Endothelial cell of umbilical vein (primary cell): ENCODE results near the gene DAZAP1. TPM values are rescaled to one million over a fixed set of nuclear protein-coding genes. Genes with fewer than 3 reads are reported as not detected.

Experiments
- BruUV-seq: library from RNA; stranded (reverse); fragments of 400-500 nt; replicated peaks from 2 replicates; lab custom pipeline; 2021; lab: Mats Ljungman, UMichigan
- CTCF ChIA-PET: fragments of 300-600, 350-600 bp; sonication (Branson Sonifier 250); formaldehyde crosslinking; loops from one replicate; lab custom pipeline; 2021; ENCODE audit warnings: antibody characterized with exemption, inconsistent platforms; lab: Charles Lee
- POLR2A ChIA-PET: fragments of 300-600, 350-600 bp; sonication (Branson Sonifier 250); formaldehyde crosslinking; loops from one replicate; lab custom pipeline; 2021; ENCODE audit warnings: antibody characterized with exemption, inconsistent platforms; lab: Charles Lee
- DNase-seq: peaks from one replicate; pipeline ENCODE4 v3.0.0-alpha.2; 2011; ENCODE audit warnings: low read depth, low spot score
- FAIRE-seq: peaks from 2 replicates; lab custom pipeline; 2011; peaks lifted over from hg19 to GRCh38; lab: Jason Lieb, UNC
- H2AFZ ChIP-seq: 2 replicates; pipeline ENCODE4 v1.6.0; 2012; ENCODE audit warnings: low read depth, low read length, control low read depth, inconsistent platforms
- H3K27ac ChIP-seq: 2 replicates; pipeline ENCODE4 v1.5.1; 2011; ENCODE audit warnings: low read depth, mild to moderate bottlenecking, control low read depth, low read length, moderate library complexity; ENCODE audit not compliant: insufficient read depth
- H3K27me3 ChIP-seq, 2 experiments: 2 replicates each; pipeline versions ENCODE4 v1.6.0 to v1.6.1; 2011; ENCODE audit warnings: low read length in 2 of 2, mixed read lengths in 1 of 2; ENCODE audit not compliant: control insufficient read depth in 2 of 2, insufficient read depth in 2 of 2
- H3K36me3 ChIP-seq, 2 experiments: 2 replicates in 1 of 2; 3 replicates in 1 of 2; pipeline ENCODE4 v1.5.1; 2011; ENCODE audit warnings: low read length in 2 of 2, mild to moderate bottlenecking in 1 of 2, moderate library complexity in 1 of 2; ENCODE audit not compliant: control insufficient read depth in 2 of 2, insufficient read depth in 2 of 2; ENCODE audit errors: extremely low read depth in 1 of 2
- H3K4me1 ChIP-seq: 3 replicates; pipeline ENCODE4 v1.5.1; 2011; ENCODE audit warnings: mild to moderate bottlenecking, low read length; ENCODE audit not compliant: control insufficient read depth, insufficient read depth; ENCODE audit errors: extremely low read depth
- H3K4me2 ChIP-seq: 2 replicates; pipeline ENCODE4 v1.6.1; 2011; ENCODE audit warnings: low read length, control low read depth, mixed read lengths; ENCODE audit not compliant: insufficient read depth
- H3K4me3 ChIP-seq, 3 experiments: fragments of 200-600 bp in 1 of 3; sonication (generic), shearing (Covaris generic) in 1 of 3; replicated peaks in 1 of 3; 2 replicates each; pipeline ENCODE4 v1.5.1; 2011 to 2016; ENCODE audit warnings: control low read depth in 3 of 3, low read length in 3 of 3, mild to moderate bottlenecking in 2 of 3, inconsistent platforms in 1 of 3, low read depth in 1 of 3, moderate library complexity in 1 of 3; ENCODE audit not compliant: insufficient read depth in 1 of 3
- H3K79me2 ChIP-seq: 2 replicates; pipeline ENCODE4 v1.6.0; 2012; ENCODE audit warnings: low read length, inconsistent platforms; ENCODE audit not compliant: control insufficient read depth, insufficient read depth
- H3K9ac ChIP-seq: replicated peaks from 2 replicates; pipeline ENCODE3; 2011; ENCODE audit warnings: low read length, control low read depth; ENCODE audit not compliant: insufficient read depth; ENCODE audit errors: extremely low read depth
- H3K9me1 ChIP-seq: replicated peaks from 3 replicates; pipeline ENCODE4 v1.6.0; 2011; ENCODE audit warnings: mild to moderate bottlenecking, low read length; ENCODE audit not compliant: control insufficient read depth, insufficient read depth; ENCODE audit errors: extremely low read depth
- H3K9me3 ChIP-seq: replicated peaks from 2 replicates; pipeline ENCODE4 v1.5.1; 2012; ENCODE audit warnings: low read length, inconsistent platforms; ENCODE audit not compliant: control insufficient read depth, insufficient read depth
- H4K20me1 ChIP-seq: replicated peaks from 2 replicates; pipeline ENCODE3; 2011; ENCODE audit warnings: mild to moderate bottlenecking, low read length; ENCODE audit not compliant: control insufficient read depth, insufficient read depth; ENCODE audit errors: extremely low read depth
- EZH2 ChIP-seq: IDR thresholded peaks from 2 replicates; pipeline ENCODE4 v1.6.1; 2012; ENCODE audit warnings: borderline replicate concordance, low read depth, mild to moderate bottlenecking, moderate library complexity, low read length, inconsistent platforms; ENCODE audit not compliant: severe bottlenecking
- FOS ChIP-seq: IDR thresholded peaks from 2 replicates; pipeline ENCODE4 v1.6.1; 2011; ENCODE audit warnings: mild to moderate bottlenecking, low read length, moderate library complexity, borderline replicate concordance; ENCODE audit not compliant: insufficient read depth
- GATA2 ChIP-seq: IDR thresholded peaks from 2 replicates; pipeline ENCODE4 v1.7.0; 2011; ENCODE audit warnings: low read depth, mild to moderate bottlenecking, moderate library complexity, mixed read lengths, low read length; ENCODE audit not compliant: insufficient read length, insufficient read depth
- JUN ChIP-seq: IDR thresholded peaks from 2 replicates; pipeline ENCODE4 v1.6.1; 2011; ENCODE audit warnings: borderline replicate concordance, low read depth; ENCODE audit not compliant: insufficient read length, insufficient read depth
- MYC ChIP-seq: IDR thresholded peaks from one replicate; pipeline ENCODE4 v1.6.1; 2011; ENCODE audit warnings: mild to moderate bottlenecking, low read depth, low read length
- POLR2A ChIP-seq: IDR thresholded peaks from 2 replicates; pipeline ENCODE4 v1.6.1; 2012; ENCODE audit warnings: low read depth, mild to moderate bottlenecking, control low read depth, low read length
- POLR2AphosphoS5 ChIP-seq: IDR thresholded peaks from 2 replicates; pipeline ENCODE4 v1.6.1; 2012; ENCODE audit warnings: low read depth, mild to moderate bottlenecking, control low read depth, low read length, moderate library complexity; ENCODE audit not compliant: insufficient read depth
- dilution Hi-C: fragments of 300-500 bp; cut with MboI; formaldehyde crosslinking; loops from one replicate; pipeline ENCODE4 v1.15.0; 2019; ENCODE audit warnings: low sequenced_read_pairs; ENCODE audit not compliant: extremely low pct_ligation_motif_present
- intact Hi-C: fragments of 100-400 bp; cut with micrococcal nuclease; formaldehyde crosslinking; loops from one replicate; pipeline ENCODE4 v1.10.0; 2022
- polyA plus RNA-seq, 4 experiments: library from polyadenylated mRNA; depleted of rRNA in 3 of 4; stranded (reverse) in 3 of 4; unstranded in 1 of 4; fragments of >200 nt; gene quantifications; 2 replicates each; pipeline versions ENCODE4 v1.2.1 to v1.2.3, GENCODE V29; 2011 to 2012; ENCODE audit warnings: missing spikeins in 1 of 4
- total RNA-seq: library from RNA; stranded (reverse); gene quantifications from 2 replicates; pipeline ENCODE4 v1.2.3, GENCODE V29; 2021
- TF ChIP-seq, protein P1 (sequence below), 2 donors: IDR thresholded peaks; 1 replicate in 1 of 2; 2 replicates in 1 of 2; pipeline ENCODE4 v1.5.1; 2011; ENCODE audit warnings: low read length in 2 of 2, mild to moderate bottlenecking in 2 of 2, moderate library complexity in 2 of 2, control low read depth in 1 of 2, inconsistent platforms in 1 of 2, low read depth in 1 of 2; ENCODE audit not compliant: insufficient read depth in 1 of 2; ENCODE audit errors: extremely low read depth in 1 of 2
- TF ChIP-seq, protein P2 (sequence below): IDR thresholded peaks from 2 replicates; pipeline ENCODE4 v1.6.1; 2011; ENCODE audit not compliant: insufficient read depth, insufficient read length

Gene DAZAP1
- total and polyA plus RNA-seq, 2 donors (not counting 3 experiments of a cell fraction or from before 2014, with no cell fraction given) = 50.1 to 187 TPM

DNA sequence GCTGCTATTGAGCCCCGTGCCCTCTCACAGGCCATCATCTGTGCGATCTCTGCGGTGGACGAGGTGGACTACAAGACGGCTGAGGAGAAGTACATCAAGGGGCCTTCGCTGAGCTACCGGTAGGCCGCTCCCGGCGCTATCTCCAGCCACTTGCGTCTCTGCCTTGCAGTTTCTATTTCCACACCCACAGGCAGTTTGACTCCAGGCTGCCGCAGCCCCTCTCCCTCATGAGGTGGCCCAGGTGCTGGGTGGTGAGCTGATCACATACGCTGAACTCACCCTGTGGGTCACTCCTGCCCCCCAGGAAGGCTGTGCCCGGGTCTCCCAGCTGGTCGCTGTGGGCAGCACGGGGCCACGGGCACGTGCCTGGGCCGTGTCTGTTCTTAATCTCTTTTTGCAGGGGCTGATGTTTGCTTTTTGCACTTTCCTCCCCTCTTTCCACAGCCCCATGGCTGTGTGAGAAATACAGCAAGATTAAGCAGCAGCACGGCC, 34.3 kb upstream of the DAZAP1 start:
- H3K9me3 ChIP-seq = no peaks in the 10 kb centered on the region
- CTCF ChIA-PET = interaction anchor here (1.2 to 5.0 kb wide), 6 partner anchors 9 to 129 kb away, joined by 3 to 31 read pairs (median 9); no protein-coding TSS in a partner anchor
- DNase-seq (no peak), FAIRE-seq (no peak)
- H3K36me3 ChIP-seq = peaks cover 4 to 43% of the 10 kb centered on the region in 2 experiments
- TF ChIP-seq, protein P1, sequence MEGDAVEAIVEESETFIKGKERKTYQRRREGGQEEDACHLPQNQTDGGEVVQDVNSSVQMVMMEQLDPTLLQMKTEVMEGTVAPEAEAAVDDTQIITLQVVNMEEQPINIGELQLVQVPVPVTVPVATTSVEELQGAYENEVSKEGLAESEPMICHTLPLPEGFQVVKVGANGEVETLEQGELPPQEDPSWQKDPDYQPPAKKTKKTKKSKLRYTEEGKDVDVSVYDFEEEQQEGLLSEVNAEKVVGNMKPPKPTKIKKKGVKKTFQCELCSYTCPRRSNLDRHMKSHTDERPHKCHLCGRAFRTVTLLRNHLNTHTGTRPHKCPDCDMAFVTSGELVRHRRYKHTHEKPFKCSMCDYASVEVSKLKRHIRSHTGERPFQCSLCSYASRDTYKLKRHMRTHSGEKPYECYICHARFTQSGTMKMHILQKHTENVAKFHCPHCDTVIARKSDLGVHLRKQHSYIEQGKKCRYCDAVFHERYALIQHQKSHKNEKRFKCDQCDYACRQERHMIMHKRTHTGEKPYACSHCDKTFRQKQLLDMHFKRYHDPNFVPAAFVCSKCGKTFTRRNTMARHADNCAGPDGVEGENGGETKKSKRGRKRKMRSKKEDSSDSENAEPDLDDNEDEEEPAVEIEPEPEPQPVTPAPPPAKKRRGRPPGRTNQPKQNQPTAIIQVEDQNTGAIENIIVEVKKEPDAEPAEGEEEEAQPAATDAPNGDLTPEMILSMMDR (IDR thresholded peaks at IDR 0.05; ENCODE audit: extremely low read depth in 1 of 2, insufficient read depth in 1 of 2, low read depth in 1 of 2, low read length in 2 of 2) = no peak
- TF ChIP-seq GATA2 (no peak), EZH2 (no peak), POLR2A (no peak), JUN (no peak), FOS (no peak), MYC (no peak), POLR2AphosphoS5 (no peak)
- TF ChIP-seq, protein P2, sequence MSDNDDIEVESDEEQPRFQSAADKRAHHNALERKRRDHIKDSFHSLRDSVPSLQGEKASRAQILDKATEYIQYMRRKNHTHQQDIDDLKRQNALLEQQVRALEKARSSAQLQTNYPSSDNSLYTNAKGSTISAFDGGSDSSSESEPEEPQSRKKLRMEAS = no peak
- no peaks in the 10 kb centered on the region for H3K4me1 ChIP-seq
- no peak overlapping the region for H3K4me3 ChIP-seq
- POLR2A ChIA-PET = no interaction called here
- no peaks in the 10 kb centered on the region for H3K79me2 ChIP-seq
- dilution Hi-C loops = no loop called here
- no peak overlapping the region for H2AFZ ChIP-seq
- no peaks in the 10 kb centered on the region for H4K20me1 ChIP-seq
- no peak overlapping the region for H3K9ac ChIP-seq
- H3K4me2 ChIP-seq = no peak overlapping the region
- H3K27ac ChIP-seq = no peak overlapping the region
- H3K27me3 ChIP-seq = no peaks in the 10 kb centered on the region
- intact Hi-C loops = no loop called here
- no peaks in the 10 kb centered on the region for H3K9me1 ChIP-seq
- BruUV-seq = no TSS peak
